ENCODE results near the gene ATP10A.

DNA sequence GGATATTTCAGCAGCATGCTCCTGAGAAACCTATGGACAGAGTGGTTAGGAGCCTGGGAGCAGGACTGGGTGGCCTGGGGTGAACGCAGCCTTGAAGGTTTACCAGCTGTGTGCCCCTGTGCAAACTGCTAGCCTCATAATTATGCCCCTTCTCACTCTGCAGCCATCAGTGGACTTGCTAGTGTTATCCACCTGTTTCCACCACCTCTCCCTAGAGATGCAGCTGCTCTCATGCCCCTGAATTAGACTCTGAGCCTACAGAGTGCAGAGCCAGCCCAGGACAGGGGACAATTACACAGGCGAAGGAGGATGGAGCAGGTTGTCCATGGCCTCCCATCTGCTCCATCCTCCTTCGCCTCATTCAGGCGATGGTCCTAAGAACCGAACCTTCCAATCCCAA lies 175.9 kb downstream of the ATP10A start:
- TF ChIP-seq POLR2A (IDR thresholded peaks at IDR 0.05; ENCODE audit: low read length): no peak
- no peak for TF ChIP-seq GATA1 (IDR thresholded peaks at IDR 0.05; ENCODE audit: low read depth, low read length)

All from erythroblast (primary cell).